GM18526 (cell line): ENCODE measurements around the gene TDP1.

Source experiments
- POLR2A ChIP-seq: IDR thresholded peaks from 3 replicates; pipeline ENCODE4 v1.6.1; 2011; ENCODE audit not compliant: insufficient read length; ENCODE audit errors: extremely low read depth

TDP1 gene

DNA sequence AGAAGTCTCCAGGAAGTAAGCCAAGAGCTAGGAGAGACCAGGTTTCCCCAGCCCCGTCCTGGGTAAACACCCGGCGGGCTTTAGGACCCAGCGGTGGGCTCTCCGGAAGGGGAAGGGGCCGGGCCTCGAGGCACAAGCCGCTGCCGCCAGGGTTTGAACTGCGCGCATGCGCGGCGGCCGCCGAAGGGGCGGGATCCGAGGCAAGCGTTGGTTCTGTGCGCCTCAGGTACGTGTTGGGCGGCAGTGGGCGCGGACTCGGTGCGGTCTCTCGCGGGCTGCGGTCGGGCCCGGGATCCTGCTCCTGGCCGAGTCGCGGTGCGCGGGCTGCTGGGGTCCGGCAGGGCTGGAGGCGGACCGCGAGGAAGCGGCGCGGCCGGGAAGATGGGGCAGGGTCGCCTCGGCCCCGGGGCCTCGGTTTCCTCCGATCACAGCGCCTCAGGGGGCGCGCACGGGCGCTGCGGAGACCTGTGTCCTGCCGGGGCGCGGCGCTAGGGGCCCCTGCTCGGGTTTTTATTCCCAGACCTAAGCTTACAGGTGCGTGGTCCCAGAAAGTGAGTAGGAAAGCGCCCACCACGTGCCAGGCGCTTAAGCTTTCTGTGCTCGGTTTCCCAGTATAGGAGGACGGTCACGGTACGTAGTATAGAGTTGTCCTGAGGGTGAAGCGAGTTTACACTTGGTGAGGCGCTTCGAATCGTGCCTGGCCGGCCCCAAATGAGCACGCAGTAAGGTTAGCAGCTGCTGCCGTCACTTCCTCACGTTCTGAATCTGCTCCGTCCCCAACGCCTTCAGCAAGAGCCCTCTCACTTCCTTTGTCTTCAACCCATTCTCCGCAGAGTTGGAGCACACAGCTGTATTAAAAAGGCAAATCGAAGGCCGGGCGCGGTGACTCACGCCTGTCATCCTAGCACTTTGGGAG is at the start of gene TDP1:
TDP1 (plus strand) TSS at position 183 of the 916 bp plus-strand sequence. CDS start 7,188 bp downstream, outside the sequence.
- TF ChIP-seq POLR2A, result peak; percentile 83

DNA sequence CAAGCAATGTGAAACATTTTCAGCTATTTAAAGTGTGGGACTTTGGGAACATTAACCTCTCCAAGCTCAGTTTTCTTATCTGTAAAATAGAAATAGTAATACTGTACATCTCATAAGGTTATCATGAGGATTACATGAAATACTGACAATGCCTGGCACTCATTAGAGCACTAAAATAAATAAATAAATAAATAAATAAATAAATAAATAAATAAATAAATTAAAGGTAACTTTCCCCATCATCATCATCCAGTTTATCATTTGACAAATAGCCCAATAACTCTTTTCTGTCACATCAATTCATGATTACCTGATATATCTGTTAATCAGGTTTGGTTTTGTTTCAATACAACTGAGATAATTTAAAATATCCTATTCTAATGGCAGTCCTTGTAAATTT is 49.7 kb upstream of the TDP1 start:
- TF ChIP-seq POLR2A, result no peak

DNA sequence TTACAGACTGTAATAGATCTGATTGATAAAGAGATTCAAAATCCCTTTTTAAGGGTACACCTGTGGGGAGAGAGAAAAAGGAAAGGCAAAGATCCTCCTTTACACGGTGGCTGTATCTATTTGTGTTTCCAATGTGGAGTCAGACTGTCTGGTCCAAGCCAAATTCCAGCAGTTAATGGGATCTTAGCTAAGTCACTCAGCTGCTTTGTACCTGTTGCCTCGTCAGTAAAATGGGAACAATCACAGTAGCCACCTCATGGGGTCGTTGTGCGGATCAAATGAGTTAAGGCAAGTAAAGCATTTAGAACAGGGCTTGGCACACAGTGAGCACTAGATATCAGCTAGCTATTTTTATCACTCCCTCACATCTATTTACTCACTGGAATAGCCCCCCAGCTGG is 48.1 kb upstream of the TDP1 start:
- no peak for TF ChIP-seq POLR2A

- TF ChIP-seq POLR2A, result no peak
Observed at GRCh38 chr14:89908712-89909450, 46.8 kb upstream of the TDP1 start.

- no peak for TF ChIP-seq POLR2A
Observed at GRCh38 chr14:89909586-89909985, 46.1 kb upstream of the TDP1 start.

GRCh38 chr14:89910691-89911009 is 45.1 kb upstream of the TDP1 start:
- TF ChIP-seq POLR2A, result no peak

DNA sequence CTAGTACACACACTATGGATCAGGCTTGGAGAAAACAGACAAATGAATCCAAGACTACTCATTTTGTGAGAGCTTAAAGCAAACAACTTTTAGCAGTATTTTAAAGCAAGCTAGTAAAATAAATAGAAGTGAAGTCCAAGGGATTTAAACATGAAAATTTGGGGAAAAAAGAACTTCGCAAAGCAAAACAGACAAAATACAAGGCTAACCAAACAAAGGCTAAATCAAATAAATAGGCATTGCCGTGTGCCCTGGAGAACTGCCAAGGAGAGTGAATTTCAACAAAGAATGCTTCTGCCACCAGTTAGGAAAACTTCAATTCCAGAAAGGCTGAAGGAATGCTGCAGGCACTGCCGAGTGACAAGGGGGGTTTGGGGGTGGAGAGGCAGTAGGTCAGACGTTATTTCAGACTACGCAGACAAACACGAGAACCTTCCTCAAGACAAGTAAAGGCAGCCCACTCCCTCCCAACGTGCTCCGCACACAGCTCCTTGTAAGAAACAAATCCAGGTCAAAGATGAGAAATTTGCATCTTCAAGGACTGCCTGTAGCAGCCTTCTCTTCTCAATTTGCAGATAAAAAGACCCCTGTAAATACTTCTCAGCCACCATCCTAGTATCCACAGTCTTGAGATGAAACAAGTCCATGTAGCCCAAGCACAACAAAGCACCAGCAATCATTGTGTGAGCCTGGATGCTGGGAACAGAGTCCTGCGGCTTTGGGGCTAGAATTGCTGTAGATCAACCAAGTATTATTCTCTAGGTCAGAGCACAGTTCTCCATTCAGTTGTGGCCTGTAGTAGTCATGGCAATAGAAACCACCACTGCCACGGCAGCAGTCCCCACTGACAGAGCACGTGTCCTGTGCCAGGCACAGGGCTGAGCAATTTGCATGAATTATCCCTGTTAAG is 44.5 kb upstream of the TDP1 start:
- TF ChIP-seq POLR2A, result no peak

DNA sequence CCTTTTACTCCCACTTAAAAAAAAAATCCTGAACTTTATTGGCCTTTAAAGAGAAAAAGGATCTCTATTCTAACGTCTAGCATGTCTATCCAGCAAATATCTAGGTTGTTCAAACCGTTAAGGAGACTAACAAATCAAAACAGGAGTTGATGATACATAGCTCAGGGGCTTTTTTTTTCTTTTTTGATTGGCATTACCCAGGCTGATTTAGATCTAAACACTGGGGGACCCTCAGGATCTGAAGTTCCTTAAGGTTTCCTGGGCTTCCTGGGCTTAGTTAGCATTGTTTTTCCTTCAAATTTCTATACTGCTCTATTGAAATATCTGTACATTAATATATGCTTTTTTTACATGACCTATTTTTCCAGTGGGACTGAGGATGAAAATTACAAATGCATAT is 43.5 kb upstream of the TDP1 start:
- TF ChIP-seq POLR2A, result no peak

GRCh38 chr14:89912667-89913211 is 43.0 kb upstream of the TDP1 start:
- TF ChIP-seq POLR2A, result no peak

DNA sequence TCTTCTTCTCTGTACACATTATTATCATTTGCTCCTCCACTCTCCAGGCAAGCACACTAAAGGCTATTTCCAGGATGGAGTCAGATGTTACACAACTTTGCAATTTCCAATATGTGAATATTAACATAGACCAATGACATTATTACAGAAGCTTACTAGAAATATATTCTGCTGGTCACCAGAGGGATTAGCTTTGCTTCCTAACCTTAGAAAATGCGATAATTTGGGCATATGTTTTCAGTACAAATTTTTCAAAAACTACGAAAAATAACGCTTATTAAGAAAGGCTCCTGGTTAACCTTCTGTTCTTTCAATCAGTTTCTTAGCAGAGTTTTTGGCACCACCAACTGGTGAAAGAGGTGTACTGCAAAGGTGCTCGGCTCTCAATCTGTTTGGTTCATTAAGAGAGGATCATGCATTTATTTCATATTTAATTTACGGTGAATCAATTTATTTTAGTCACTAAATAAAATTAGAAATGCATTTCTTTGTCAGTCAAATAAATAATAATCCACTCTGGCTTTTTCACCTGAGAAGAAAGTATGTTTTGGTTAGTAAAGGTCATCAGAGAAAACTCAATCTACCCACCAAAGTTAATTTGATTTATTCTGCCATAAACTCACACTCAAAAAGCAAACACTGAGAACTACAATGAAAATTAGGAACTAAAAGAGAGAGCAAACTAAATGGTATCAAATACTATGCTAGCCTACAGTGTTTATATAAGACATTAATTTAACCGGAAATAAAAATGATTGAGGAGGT is 40.4 kb upstream of the TDP1 start:
- no peak for TF ChIP-seq POLR2A

- no peak for TF ChIP-seq POLR2A
Observed at GRCh38 chr14:89918721-89919120, 37.0 kb upstream of the TDP1 start.

GRCh38 chr14:89920056-89920455 is 35.7 kb upstream of the TDP1 start:
- no peak for TF ChIP-seq POLR2A

DNA sequence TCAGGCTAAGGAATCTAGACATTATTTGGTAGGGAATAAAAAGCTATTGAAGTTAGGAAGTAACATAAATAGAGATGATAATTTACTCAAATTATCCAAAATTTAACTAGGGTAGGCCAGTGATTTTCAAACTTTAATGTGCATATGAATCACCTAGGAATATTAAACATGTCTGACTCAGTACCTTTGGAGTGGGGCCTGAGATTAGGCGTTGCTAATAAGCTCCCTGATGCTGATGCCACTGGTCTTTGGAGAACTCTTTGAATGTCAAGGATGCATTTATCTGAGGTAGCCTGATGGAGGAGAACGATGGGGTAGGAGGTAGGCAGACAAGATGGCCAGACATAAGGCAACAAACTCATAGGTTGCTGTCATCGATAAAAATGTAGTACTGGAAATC is 34.4 kb upstream of the TDP1 start:
- TF ChIP-seq POLR2A, result no peak
